ENCODE results near the gene IFT22.

IFT22 gene

GRCh38 chr7:101342892-101343291, 21.3 kb upstream of the IFT22 start:
- no peak for TF ChIP-seq CTCF (IDR thresholded peaks at IDR 0.05; ENCODE audit: low read length, missing control alignments)
- H3K4me3 ChIP-seq (replicated peaks; ENCODE audit: low read depth, low read length) = no peak overlapping the region
- DNase-seq (ENCODE audit: low read depth) = no peak

DNA sequence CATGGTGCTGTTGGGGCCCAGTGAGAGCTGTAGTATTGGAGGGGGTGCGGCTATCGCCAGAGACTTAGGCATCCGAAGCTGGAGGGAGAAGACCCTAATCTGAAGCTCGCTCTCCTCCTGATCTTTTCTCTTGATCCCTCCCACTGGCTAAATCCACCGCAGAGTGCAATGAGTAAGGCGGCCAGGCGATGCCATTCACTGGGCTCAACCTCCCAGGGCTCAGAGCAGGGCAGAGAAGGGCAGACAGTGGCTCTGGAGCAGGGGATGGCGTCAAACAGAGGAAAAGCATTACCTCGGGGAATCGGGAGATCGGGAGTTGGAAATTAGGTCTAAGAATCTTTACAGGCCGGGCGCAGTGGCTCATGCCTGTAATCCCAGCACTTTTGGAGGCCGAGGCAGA, 18.8 kb upstream of the IFT22 start:
- no peak overlapping the region for H3K4me3 ChIP-seq (replicated peaks; ENCODE audit: low read depth, low read length)
- no peak for TF ChIP-seq CTCF (IDR thresholded peaks at IDR 0.05; ENCODE audit: low read length, missing control alignments)
- no peak for DNase-seq (ENCODE audit: low read depth)

DNA sequence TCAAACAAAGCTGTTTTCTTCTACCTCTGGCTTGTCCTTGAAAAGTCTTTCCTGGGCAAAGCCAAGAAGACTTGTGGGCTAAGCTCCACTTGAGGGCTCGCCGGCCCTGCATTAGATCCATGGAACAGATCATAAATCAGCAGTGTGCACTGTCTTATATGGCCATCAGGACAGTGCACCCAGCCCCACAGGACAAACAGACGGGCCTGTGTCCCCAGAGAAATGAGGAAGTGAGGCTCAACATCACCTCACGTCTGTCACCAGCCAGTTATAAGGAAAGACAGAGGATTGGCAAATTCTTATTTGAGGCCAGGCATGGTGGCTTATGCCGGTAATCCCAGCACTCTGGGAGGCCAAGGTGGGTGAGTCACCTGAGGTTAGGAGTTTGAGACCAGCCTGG, 12.3 kb upstream of the IFT22 start:
- DNase-seq (ENCODE audit: low read depth) = no peak

DNA sequence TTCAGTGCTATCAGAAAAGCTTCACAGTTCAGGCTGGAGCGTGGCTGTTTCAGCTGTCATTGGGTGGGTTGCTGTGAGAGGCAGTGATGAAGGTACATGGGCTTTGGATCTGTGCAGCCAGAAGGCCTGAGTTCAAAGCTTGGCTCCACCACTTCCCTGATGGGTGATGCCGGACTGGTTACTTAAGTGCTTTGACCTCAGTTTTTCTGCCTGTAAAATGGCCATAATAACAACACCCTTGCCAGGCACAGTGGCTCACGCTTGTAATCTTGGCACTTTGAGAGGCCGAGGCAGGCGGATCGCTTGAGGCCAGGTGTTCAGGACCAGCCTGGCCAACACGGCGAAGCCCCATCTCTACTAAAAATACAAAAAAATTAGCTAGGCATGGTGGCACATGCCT, 10.4 kb upstream of the IFT22 start:
- H3K4me3 ChIP-seq (replicated peaks; ENCODE audit: low read depth, low read length) = no peak overlapping the region
- no peak for DNase-seq (ENCODE audit: low read depth)
- no peak for TF ChIP-seq CTCF (IDR thresholded peaks at IDR 0.05; ENCODE audit: low read length, missing control alignments)

More for the DNA sequence above, 12.3 kb upstream of the IFT22 start:
- TF ChIP-seq CTCF (IDR thresholded peaks at IDR 0.05; ENCODE audit: low read length, missing control alignments) = no peak
- H3K4me3 ChIP-seq (replicated peaks; ENCODE audit: low read depth, low read length) = no peak overlapping the region

GRCh38 chr7:101330011-101330484, 8.4 kb upstream of the IFT22 start:
- no peak for TF ChIP-seq CTCF (IDR thresholded peaks at IDR 0.05; ENCODE audit: low read length, missing control alignments)
- DNase-seq (ENCODE audit: low read depth) = no peak
- no peak overlapping the region for H3K4me3 ChIP-seq (replicated peaks; ENCODE audit: low read depth, low read length)

- no peak for DNase-seq (ENCODE audit: low read depth)
- TF ChIP-seq CTCF (IDR thresholded peaks at IDR 0.05; ENCODE audit: low read length, missing control alignments) = no peak
- H3K4me3 ChIP-seq (replicated peaks; ENCODE audit: low read depth, low read length) = no peak overlapping the region
These were observed 6.5 kb upstream of the IFT22 start for GRCh38 chr7:101328159-101328558.

GRCh38 chr7:101319401-101319800, 2.2 kb downstream of the IFT22 start:
- H3K4me3 ChIP-seq (replicated peaks; ENCODE audit: low read depth, low read length) = no peak overlapping the region
- no peak for DNase-seq (ENCODE audit: low read depth)
- TF ChIP-seq CTCF (IDR thresholded peaks at IDR 0.05; ENCODE audit: low read length, missing control alignments) = no peak
